Neuron (in vitro differentiated cells): Measurements from ENCODE around the gene GUCY1B1.
"Not testable (repeated sequence)": the region's sequence is repeated elsewhere in the genome, so short reads cannot be mapped to it uniquely, and the experiment has no call there.

Experiments used
- H2AFZ ChIP-seq: one replicate; pipeline ENCODE4 v1.6.1; 2013; ENCODE audit warnings: low read depth, mild to moderate bottlenecking, inconsistent platforms, low read length, moderate library complexity
- H3K27me3 ChIP-seq: one replicate; pipeline ENCODE4 v1.6.1; 2013; ENCODE audit warnings: low read length; ENCODE audit not compliant: insufficient read depth
- H3K36me3 ChIP-seq: one replicate; pipeline ENCODE4 v1.6.1; 2013; ENCODE audit warnings: low read length; ENCODE audit not compliant: insufficient read depth
- H3K4me1 ChIP-seq: one replicate; pipeline ENCODE4 v1.6.1; 2013; ENCODE audit warnings: low read length; ENCODE audit not compliant: insufficient read depth
- H3K4me3 ChIP-seq: 2 replicates; pipeline ENCODE4 v1.5.1; 2013; ENCODE audit warnings: mild to moderate bottlenecking, low read length, moderate library complexity
- H3K9me3 ChIP-seq: one replicate; pipeline ENCODE4 v1.6.1; 2013; ENCODE audit warnings: low read length

GUCY1B1 gene

GRCh38 chr4:155794589-155795236, 35.9 kb downstream of the GUCY1B1 start:
- Histone ChIP-seq H3K4me1 (peaks cover 3% of the 10 kb centered on the region), H3K36me3 (no peaks in the 10 kb centered on the region), H3K4me3 (no peak overlapping the region), H3K27me3 (no peaks in the 10 kb centered on the region), H3K9me3 (no peaks in the 10 kb centered on the region), H2AFZ (no peak overlapping the region)

GRCh38 chr4:155795991-155796390, 37.2 kb downstream of the GUCY1B1 start:
- H3K36me3 ChIP-seq, result no peaks in the 10 kb centered on the region
- no peak overlapping the region for H2AFZ ChIP-seq
- no peaks in the 10 kb centered on the region for H3K27me3 ChIP-seq
- peaks cover 4% of the 10 kb centered on the region for H3K4me1 ChIP-seq
- H3K9me3 ChIP-seq, result no peaks in the 10 kb centered on the region
- H3K4me3 ChIP-seq, result no peak overlapping the region

GRCh38 chr4:155797581-155797980, 38.8 kb downstream of the GUCY1B1 start:
- not testable (repeated sequence) for H3K4me1 ChIP-seq, H3K4me3 ChIP-seq, H2AFZ ChIP-seq, H3K27me3 ChIP-seq, H3K36me3 ChIP-seq, H3K9me3 ChIP-seq

DNA sequence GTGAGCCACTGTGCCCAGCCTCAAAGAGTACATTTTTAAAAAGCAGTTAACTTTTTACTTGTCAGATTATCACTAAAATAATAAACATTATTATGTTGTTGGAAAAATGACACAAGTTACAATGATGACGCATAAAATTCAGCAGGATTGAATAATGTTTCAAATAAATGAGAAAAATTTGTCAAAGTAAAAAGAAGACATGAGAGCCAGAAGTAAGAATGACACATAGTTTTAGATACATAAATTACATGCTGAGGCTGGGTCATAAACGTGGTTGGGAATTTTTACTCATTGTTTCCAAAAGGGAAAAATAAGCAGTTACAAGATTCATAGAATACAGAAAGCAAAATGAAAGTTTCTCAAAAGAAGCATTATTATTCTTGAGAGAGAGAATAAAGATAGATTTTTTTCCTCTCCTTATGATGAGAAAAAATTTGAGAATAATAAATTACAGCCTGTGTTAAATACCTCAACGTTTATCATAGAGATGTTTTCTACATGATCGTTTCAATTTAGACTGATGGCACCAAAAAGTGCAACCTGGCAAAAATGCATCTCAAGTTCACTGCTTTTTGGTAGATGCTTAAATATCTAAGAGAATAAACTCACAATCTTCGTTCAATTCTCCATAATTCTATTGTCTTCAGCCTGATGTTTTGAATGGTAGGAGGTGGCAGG, 40.4 kb downstream of the GUCY1B1 start:
- Histone ChIP-seq H3K36me3 (peaks cover 6% of the 10 kb centered on the region), H3K4me1 (peaks cover 4% of the 10 kb centered on the region), H3K27me3 (no peaks in the 10 kb centered on the region), H3K4me3 (no peak overlapping the region), H2AFZ (no peak overlapping the region), H3K9me3 (no peaks in the 10 kb centered on the region)

DNA sequence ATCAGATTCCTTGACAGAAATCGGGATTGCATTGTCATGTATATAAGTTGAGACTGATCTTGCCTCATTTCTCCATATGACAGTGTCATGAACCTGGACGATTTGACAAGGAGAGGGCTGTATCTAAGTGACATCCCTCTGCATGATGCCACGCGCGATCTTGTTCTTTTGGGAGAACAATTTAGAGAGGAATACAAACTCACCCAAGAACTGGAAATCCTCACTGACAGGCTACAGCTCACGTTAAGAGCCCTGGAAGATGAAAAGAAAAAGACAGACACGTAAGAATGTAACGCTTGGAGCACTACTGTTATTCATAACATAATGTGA, 40.9 kb downstream of the GUCY1B1 start:
- Histone ChIP-seq H3K4me1 (peaks cover 4% of the 10 kb centered on the region), H2AFZ (no peak overlapping the region), H3K27me3 (no peaks in the 10 kb centered on the region), H3K9me3 (no peaks in the 10 kb centered on the region), H3K36me3 (peaks cover 6% of the 10 kb centered on the region), H3K4me3 (no peak overlapping the region)

DNA sequence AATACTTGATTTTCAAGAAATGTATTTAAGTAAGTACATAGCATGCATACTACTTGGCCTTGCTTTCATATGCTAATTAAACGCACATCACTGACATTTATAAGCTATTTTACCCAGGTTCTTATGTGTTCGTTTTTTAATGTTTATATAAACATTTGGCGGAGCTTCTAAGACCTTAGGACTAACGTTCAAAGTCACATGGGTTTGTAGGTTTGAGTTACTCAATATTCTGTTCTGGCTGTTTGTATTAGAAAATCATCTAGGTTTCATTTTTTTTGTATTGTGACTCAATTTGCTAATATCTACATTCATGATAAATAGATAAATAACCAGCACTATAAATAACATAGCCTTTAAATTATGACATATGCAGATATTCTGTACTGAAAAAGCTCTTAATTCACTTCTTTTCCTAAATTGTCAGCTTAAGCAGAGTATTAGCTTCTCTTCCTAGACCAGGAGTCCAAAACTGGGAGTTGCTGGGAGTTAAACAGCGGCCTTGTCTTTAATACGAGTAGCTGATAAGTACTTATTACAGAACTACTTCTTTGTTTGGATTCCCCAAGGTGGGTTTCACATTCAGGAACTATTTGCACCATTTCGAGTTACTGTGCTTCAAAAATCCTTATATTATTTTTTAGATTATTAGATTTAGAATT, 42.0 kb downstream of the GUCY1B1 start:
- H3K9me3 ChIP-seq, result no peaks in the 10 kb centered on the region
- H3K4me3 ChIP-seq, result no peak overlapping the region
- H3K4me1 ChIP-seq, result peaks cover 4% of the 10 kb centered on the region
- no peaks in the 10 kb centered on the region for H3K27me3 ChIP-seq
- peaks cover 6% of the 10 kb centered on the region for H3K36me3 ChIP-seq
- no peak overlapping the region for H2AFZ ChIP-seq

DNA sequence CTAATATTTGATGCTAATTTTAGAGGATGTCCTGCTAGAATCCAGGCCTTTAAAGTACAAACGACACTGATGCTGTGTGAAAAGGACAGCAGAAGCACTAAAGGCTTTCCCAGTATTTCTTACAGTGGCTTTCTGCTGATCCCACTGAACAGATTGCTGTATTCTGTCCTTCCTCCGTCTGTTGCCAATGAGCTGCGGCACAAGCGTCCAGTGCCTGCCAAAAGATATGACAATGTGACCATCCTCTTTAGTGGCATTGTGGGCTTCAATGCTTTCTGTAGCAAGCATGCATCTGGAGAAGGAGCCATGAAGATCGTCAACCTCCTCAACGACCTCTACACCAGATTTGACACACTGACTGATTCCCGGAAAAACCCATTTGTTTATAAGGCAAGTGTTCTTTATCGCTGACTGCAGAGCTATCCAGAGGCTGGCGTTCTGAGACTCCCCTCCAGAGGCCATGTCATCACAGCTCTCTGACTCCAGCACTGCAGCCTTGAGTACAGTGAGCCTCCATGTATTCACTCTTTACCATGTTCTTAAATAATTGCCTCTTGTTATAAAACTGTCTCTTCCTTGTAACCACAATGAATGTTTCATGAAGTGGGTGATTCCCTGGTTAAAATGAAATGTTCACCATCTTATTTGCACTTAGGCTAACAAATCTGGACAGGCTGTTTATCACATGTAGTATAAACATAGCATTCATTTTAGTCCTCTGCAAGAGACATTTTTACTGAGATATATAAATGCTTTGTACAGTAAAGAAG, 43.6 kb downstream of the GUCY1B1 start:
- Histone ChIP-seq H3K4me1 (peaks cover 4% of the 10 kb centered on the region), H3K4me3 (no peak overlapping the region), H3K36me3 (peaks cover 6% of the 10 kb centered on the region)

GRCh38 chr4:155805016-155805415, 46.2 kb downstream of the GUCY1B1 start:
- peaks cover 6% of the 10 kb centered on the region for H3K36me3 ChIP-seq
- H3K4me3 ChIP-seq, result no peak overlapping the region
- no peaks in the 10 kb centered on the region for H3K9me3 ChIP-seq
- no peaks in the 10 kb centered on the region for H3K4me1 ChIP-seq
- no peak overlapping the region for H2AFZ ChIP-seq
- no peaks in the 10 kb centered on the region for H3K27me3 ChIP-seq

More for the DNA sequence above, 43.6 kb downstream of the GUCY1B1 start:
- Histone ChIP-seq H2AFZ (no peak overlapping the region), H3K9me3 (no peaks in the 10 kb centered on the region), H3K27me3 (no peaks in the 10 kb centered on the region)

DNA sequence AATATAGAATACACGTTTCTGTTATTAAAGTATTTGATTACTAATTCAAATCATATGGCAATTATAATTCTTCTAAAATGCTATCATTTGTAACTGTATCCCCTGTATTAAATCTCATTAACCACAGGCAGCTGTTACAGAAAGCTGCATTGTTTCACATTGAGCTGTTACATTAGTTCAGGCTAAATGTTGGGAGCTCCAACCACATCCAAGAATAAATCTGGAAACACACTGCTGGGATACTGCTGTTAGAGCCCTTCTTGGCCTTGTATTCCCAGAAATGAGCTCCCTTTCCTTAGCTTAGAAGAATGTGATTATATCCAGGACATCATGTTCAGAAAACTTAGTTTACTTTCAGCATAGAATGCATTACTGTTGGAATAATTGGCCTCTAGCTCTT, 48.2 kb downstream of the GUCY1B1 start:
- Histone ChIP-seq H3K36me3 (peaks cover 6% of the 10 kb centered on the region), H3K4me3 (no peak overlapping the region), H3K4me1 (peaks cover 4% of the 10 kb centered on the region), H2AFZ (no peak overlapping the region), H3K27me3 (no peaks in the 10 kb centered on the region), H3K9me3 (no peaks in the 10 kb centered on the region)

GRCh38 chr4:155809835-155810234, 51.0 kb downstream of the GUCY1B1 start:
- H3K4me1 ChIP-seq, result peaks cover 4% of the 10 kb centered on the region
- H2AFZ ChIP-seq, result no peak overlapping the region
- H3K4me3 ChIP-seq, result no peak overlapping the region
- H3K27me3 ChIP-seq, result no peaks in the 10 kb centered on the region
- no peaks in the 10 kb centered on the region for H3K36me3 ChIP-seq
- H3K9me3 ChIP-seq, result no peaks in the 10 kb centered on the region

- Histone ChIP-seq H3K27me3 (no peaks in the 10 kb centered on the region), H2AFZ (peak overlapping the region; percentile 78), H3K9me3 (no peaks in the 10 kb centered on the region), H3K4me1 (peaks cover 4% of the 10 kb centered on the region), H3K4me3 (no peak overlapping the region), H3K36me3 (no peaks in the 10 kb centered on the region)
Measured at GRCh38 chr4:155811083-155811482, 52.3 kb downstream of the GUCY1B1 start.

DNA sequence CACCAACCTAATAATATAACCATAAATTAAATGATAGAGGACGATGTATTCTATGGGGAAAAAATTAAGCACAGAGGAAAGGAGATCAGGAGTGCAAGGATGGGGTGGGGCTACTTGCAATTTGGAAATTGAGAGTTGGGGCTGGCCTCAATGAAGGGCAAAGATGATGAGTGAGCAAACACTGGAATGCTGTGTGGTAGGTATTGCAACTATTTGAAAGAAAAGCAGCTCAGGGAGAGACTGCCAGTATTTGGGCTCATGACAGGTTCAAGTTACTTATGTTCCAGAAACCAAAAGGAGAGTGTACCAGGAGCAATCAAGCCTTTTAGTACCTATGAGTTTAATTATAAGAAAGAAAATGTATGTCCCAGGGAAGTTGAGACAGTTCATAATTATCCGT, 59.8 kb downstream of the GUCY1B1 start:
- Histone ChIP-seq H3K4me1 (no peaks in the 10 kb centered on the region), H3K36me3 (no peaks in the 10 kb centered on the region), H3K27me3 (no peaks in the 10 kb centered on the region), H3K9me3 (no peaks in the 10 kb centered on the region), H3K4me3 (no peak overlapping the region), H2AFZ (no peak overlapping the region)

GRCh38 chr4:155819066-155819465, 60.2 kb downstream of the GUCY1B1 start:
- H3K4me3 ChIP-seq, result no peak overlapping the region
- H3K27me3 ChIP-seq, result no peaks in the 10 kb centered on the region
- H3K9me3 ChIP-seq, result no peaks in the 10 kb centered on the region
- H3K4me1 ChIP-seq, result no peaks in the 10 kb centered on the region
- H3K36me3 ChIP-seq, result no peaks in the 10 kb centered on the region
- H2AFZ ChIP-seq, result no peak overlapping the region
